Measurements from ENCODE around the gene SCIN.
"Not testable (repeated sequence)": the region's sequence is repeated elsewhere in the genome, so short reads cannot be mapped to it uniquely, and the experiment has no call there.

Gene SCIN

GRCh38 chr7:12570534-12571461 lies at the start of gene SCIN:
Gene SCIN, plus strand, starts transcription at chr7:12570720. Its CDS starts 67 bp downstream, at chr7:12570787.
- no peak for DNase-seq (ENCODE audit: low read depth, low spot score)
- no peak within 1 kb of the TSS for H3K27ac ChIP-seq

- no peak overlapping the region for H3K27ac ChIP-seq
- no peak for DNase-seq (ENCODE audit: low read depth, low spot score)
Observed at GRCh38 chr7:12524794-12525386, 45.6 kb upstream of the SCIN start.

GRCh38 chr7:12526693-12527092 lies 43.8 kb upstream of the SCIN start:
- not testable (repeated sequence) for H3K27ac ChIP-seq; DNase-seq (ENCODE audit: low read depth, low spot score)

GRCh38 chr7:12527670-12528069 lies 42.9 kb upstream of the SCIN start:
- not testable (repeated sequence) for H3K27ac ChIP-seq; DNase-seq (ENCODE audit: low read depth, low spot score)

GRCh38 chr7:12529971-12530710 lies 40.4 kb upstream of the SCIN start:
- no peak for DNase-seq (ENCODE audit: low read depth, low spot score)
- H3K27ac ChIP-seq, result no peak overlapping the region

- no peak overlapping the region for H3K27ac ChIP-seq
- no peak for DNase-seq (ENCODE audit: low read depth, low spot score)
Observed at GRCh38 chr7:12531784-12532183, 38.7 kb upstream of the SCIN start.

GRCh38 chr7:12534046-12534445 lies 36.5 kb upstream of the SCIN start:
- no peak overlapping the region for H3K27ac ChIP-seq
- DNase-seq (ENCODE audit: low read depth, low spot score), result no peak

GRCh38 chr7:12539681-12540080 lies 30.8 kb upstream of the SCIN start:
- H3K27ac ChIP-seq, result no peak overlapping the region
- no peak for DNase-seq (ENCODE audit: low read depth, low spot score)

GRCh38 chr7:12540850-12541249 lies 29.7 kb upstream of the SCIN start:
- H3K27ac ChIP-seq, result no peak overlapping the region
- no peak for DNase-seq (ENCODE audit: low read depth, low spot score)

- no peak for DNase-seq (ENCODE audit: low read depth, low spot score)
- H3K27ac ChIP-seq, result no peak overlapping the region
Observed at GRCh38 chr7:12543586-12543985, 26.9 kb upstream of the SCIN start.

- no peak overlapping the region for H3K27ac ChIP-seq
- no peak for DNase-seq (ENCODE audit: low read depth, low spot score)
Observed at GRCh38 chr7:12549106-12549505, 21.4 kb upstream of the SCIN start.

GRCh38 chr7:12550956-12551355 lies 19.6 kb upstream of the SCIN start:
- DNase-seq (ENCODE audit: low read depth, low spot score), result no peak
- no peak overlapping the region for H3K27ac ChIP-seq

GRCh38 chr7:12552876-12553275 lies 17.6 kb upstream of the SCIN start:
- DNase-seq (ENCODE audit: low read depth, low spot score), result no peak
- H3K27ac ChIP-seq, result no peak overlapping the region

- H3K27ac ChIP-seq, result no peak overlapping the region
- DNase-seq (ENCODE audit: low read depth, low spot score), result no peak
Observed at GRCh38 chr7:12553416-12553815, 17.1 kb upstream of the SCIN start.

GRCh38 chr7:12554351-12554750 lies 16.2 kb upstream of the SCIN start:
- no peak for DNase-seq (ENCODE audit: low read depth, low spot score)
- H3K27ac ChIP-seq, result no peak overlapping the region

- no peak for DNase-seq (ENCODE audit: low read depth, low spot score)
- no peak overlapping the region for H3K27ac ChIP-seq
Observed at GRCh38 chr7:12554872-12555271, 15.6 kb upstream of the SCIN start.

- not testable (repeated sequence) for DNase-seq (ENCODE audit: low read depth, low spot score)
Observed at GRCh38 chr7:12555695-12556094, 14.8 kb upstream of the SCIN start.

GRCh38 chr7:12556139-12556792 lies 14.3 kb upstream of the SCIN start:
- H3K27ac ChIP-seq; DNase-seq (ENCODE audit: low read depth, low spot score): not testable (repeated sequence)

More at GRCh38 chr7:12555695-12556094, 14.8 kb upstream of the SCIN start:
- H3K27ac ChIP-seq, result not testable (repeated sequence)

GRCh38 chr7:12557282-12557681 lies 13.2 kb upstream of the SCIN start:
- no peak for DNase-seq (ENCODE audit: low read depth, low spot score)
- H3K27ac ChIP-seq, result no peak overlapping the region

- no peak overlapping the region for H3K27ac ChIP-seq
- no peak for DNase-seq (ENCODE audit: low read depth, low spot score)
Observed at GRCh38 chr7:12564996-12565764, 5.3 kb upstream of the SCIN start.

Measured in epithelial cell of prostate (primary cell).